Ascending aorta (tissue), 2 donors: Measurements from ENCODE around the gene CXADR. TPM values are rescaled to one million over a fixed set of nuclear protein-coding genes. Genes with fewer than 3 reads are reported as not detected.

ENCODE experiments used
- DNase-seq, 2 donors: peaks; one replicate each; pipeline ENCODE4 v3.0.0-alpha.2; 2019; ENCODE audit warnings: low spot score in 2 of 2
- H3K27ac ChIP-seq, 2 donors: fragments of 200-600 bp; sonication (generic); one replicate each; pipeline ENCODE4 v1.5.1; 2016 to 2017; ENCODE audit warnings: mild to moderate bottlenecking in 1 of 2
- H3K27me3 ChIP-seq: fragments of 200-600 bp; sonication (generic); one replicate; pipeline ENCODE4 v1.5.1; 2017
- H3K36me3 ChIP-seq, 2 donors: fragments of 200-600 bp; sonication (generic); one replicate each; pipeline ENCODE4 v1.5.1; 2016
- H3K4me1 ChIP-seq, 2 donors: fragments of 200-600 bp; sonication (generic); one replicate each; pipeline ENCODE4 v1.5.1; 2016 to 2017; ENCODE audit warnings: mild to moderate bottlenecking in 1 of 2
- H3K4me3 ChIP-seq, 2 donors: fragments of 200-600 bp; sonication (generic); one replicate each; pipeline ENCODE4 v1.5.1; 2016 to 2017; ENCODE audit warnings: mild to moderate bottlenecking in 1 of 2
- H3K9me3 ChIP-seq, 2 donors: fragments of 200-600 bp; sonication (generic); one replicate each; pipeline ENCODE4 v1.5.1; 2016
- intact Hi-C: fragments of 100-400 bp; cut with DNase I; formaldehyde crosslinking; loops from one replicate; pipeline ENCODE4 v1.15.1; 2023
- total RNA-seq: library from RNA; depleted of rRNA; stranded (reverse); fragments of >200 nt; gene quantifications from one replicate; pipeline ENCODE4 v1.1.0, GENCODE V29; 2016
- TF ChIP-seq, protein P1 (sequence below), 3 experiments: fragments of 200-600 bp in 2 of 3; fragments of 450-650 bp in 1 of 3; sonication (generic) in 2 of 3; IDR thresholded peaks; one replicate each; pipeline ENCODE4 v1.5.1; 2016 to 2019; ENCODE audit warnings: antibody characterized with exemption in 3 of 3, mild to moderate bottlenecking in 1 of 3, moderate library complexity in 1 of 3

Gene CXADR
- total RNA-seq, 1 donor from 2014 or later, result 0.32 TPM

DNA sequence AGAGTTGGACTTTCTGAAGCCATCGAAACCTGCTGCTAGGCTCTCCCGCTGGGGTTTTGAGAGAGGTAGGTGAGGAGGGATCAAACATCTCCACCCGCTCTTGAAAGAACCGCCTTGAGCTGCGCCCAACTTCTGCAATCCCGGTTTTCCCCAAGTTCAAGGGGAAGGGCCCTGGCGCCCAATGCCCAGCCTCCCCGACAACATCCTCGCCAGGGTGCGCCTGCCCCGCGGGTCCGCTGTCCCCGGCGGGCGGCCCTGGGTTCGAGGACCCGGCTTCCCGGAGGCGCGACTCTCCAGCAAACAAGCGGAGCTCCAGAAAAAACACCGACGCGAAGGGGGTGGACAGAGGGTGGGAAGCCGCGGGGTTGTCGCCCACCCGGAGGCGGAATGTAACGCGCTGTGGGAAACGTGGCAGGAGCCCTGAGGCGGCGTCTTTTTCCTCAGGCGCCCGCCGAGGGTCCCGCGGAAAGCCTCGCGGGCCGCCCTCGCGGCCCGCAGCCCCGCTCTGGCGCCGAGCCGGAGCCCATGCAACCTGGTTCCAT, 99.3 kb downstream of the CXADR start:
- TF ChIP-seq, protein P1, sequence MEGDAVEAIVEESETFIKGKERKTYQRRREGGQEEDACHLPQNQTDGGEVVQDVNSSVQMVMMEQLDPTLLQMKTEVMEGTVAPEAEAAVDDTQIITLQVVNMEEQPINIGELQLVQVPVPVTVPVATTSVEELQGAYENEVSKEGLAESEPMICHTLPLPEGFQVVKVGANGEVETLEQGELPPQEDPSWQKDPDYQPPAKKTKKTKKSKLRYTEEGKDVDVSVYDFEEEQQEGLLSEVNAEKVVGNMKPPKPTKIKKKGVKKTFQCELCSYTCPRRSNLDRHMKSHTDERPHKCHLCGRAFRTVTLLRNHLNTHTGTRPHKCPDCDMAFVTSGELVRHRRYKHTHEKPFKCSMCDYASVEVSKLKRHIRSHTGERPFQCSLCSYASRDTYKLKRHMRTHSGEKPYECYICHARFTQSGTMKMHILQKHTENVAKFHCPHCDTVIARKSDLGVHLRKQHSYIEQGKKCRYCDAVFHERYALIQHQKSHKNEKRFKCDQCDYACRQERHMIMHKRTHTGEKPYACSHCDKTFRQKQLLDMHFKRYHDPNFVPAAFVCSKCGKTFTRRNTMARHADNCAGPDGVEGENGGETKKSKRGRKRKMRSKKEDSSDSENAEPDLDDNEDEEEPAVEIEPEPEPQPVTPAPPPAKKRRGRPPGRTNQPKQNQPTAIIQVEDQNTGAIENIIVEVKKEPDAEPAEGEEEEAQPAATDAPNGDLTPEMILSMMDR (IDR thresholded peaks at IDR 0.05), result no peak
- Histone ChIP-seq H3K27ac (peak overlapping the region; percentile 89 to 96), H3K27me3 (no peaks in the 10 kb centered on the region), H3K9me3 (no peaks in the 10 kb centered on the region), H3K4me3 (peak overlapping the region; percentile 82 to 93), H3K36me3 (peaks cover 0 to 12% of the 10 kb centered on the region in 2 donors), H3K4me1 (peaks cover 0 to 7% of the 10 kb centered on the region in 2 donors)
- intact Hi-C loops, result loop anchor here (5.0 kb wide), 2 partner anchors 160 to 1885 kb away; partner anchors contain the start of gene USP25
- DNase-seq, result peak in 1 of 2 donors; percentile 77

DNA sequence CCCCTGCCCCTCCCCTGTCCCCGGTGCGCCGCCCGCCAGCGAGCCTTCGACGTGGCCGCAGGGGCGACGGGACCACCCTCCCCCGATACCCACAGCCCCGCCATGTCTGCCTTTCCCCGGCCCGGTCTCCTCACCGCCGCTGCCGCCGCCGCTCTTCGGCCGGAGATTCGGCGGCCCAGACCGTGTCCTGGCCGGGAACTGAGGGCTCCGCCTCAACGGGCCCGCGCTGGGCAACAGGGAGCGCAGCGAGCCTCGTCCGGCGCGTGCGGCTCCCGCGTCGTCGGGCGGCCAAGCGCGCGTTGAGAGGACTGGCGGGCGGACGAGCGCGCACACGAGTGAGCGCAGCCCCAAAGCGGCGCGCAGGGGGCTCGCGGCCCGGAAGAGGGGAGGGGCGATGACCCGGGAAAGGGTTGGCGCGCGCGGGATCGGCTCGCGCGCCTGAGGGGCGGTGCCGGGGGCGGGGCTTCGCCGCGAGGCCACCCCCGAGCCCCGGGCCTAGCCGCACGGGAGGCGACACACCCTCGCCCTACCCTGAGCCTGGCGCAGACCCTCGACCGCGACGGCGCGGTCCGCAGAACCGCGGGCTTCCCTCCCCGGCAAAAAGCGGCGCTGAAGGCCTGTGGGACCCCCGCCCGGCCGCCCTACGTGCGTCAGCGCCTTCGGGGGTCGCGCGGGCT, 99.9 kb downstream of the CXADR start, which contains the start of gene BTG3:
TSS of gene BTG3 (minus strand) at position 337 of the 677 bp plus-strand sequence. CDS start 3,757 bp downstream, outside the sequence.
- Histone ChIP-seq H3K4me3 (peak within 1 kb of the TSS; percentile 82 to 93), H3K27ac (peak within 1 kb of the TSS; percentile 89 to 96), H3K36me3 (peaks cover 0 to 8% of the 10 kb centered on the region in 2 donors), H3K27me3 (no peaks in the 10 kb centered on the region), H3K9me3 (no peaks in the 10 kb centered on the region), H3K4me1 (peaks cover 0 to 7% of the 10 kb centered on the region in 2 donors)
- peak in 1 of 2 donors; percentile 86 for DNase-seq
- intact Hi-C loops, result loop anchor here (5.0 kb wide), 2 partner anchors 160 to 1885 kb away; partner anchors contain the start of gene USP25
- TF ChIP-seq, protein P1 (IDR thresholded peaks at IDR 0.05), result no peak

DNA sequence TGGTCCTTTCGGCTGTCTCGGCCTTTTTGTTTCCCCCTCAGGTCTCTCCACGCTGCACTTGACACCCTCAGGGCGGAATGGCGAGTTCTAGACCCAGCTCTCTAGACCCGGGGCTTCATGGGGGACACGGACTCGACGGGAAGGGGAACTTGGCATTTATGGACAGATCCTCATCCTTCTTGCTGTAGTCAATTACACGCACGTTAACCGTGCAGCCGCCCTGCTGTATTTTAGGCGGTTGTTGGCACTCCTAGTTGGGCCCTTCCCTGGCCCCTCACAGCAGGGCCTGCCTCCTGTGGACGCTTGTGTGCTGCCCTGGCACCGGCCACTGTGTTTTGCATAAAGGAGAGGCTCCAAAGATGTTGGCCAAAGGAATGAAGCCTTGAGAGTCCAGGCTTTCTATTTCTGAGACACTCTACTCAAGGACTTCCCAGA, 100.4 kb downstream of the CXADR start:
- TF ChIP-seq, protein P1 (IDR thresholded peaks at IDR 0.05), result no peak

DNA sequence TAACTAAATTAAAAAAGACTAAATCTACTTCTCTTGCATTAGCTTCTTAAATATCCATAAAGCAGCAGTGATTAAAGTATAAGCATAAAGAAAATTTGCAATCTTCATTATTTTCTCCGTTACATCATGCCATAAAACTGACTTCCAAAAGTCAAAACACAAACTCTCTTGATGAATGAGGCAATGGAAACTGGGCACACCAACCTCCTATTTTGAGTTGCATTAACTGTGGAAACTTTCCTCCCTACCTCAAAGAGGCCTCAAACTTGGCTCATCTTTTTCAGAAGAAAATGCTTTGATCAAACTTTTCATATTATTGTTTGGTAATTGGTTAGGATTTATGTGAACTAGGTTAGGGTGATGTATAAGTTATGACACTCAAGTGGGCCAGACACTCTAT, 104.0 kb downstream of the CXADR start:
- no peaks in the 10 kb centered on the region for H3K4me1 ChIP-seq
- no peak overlapping the region for H3K4me3 ChIP-seq
- no peak overlapping the region for H3K27ac ChIP-seq
- no peaks in the 10 kb centered on the region for H3K36me3 ChIP-seq
- H3K9me3 ChIP-seq, result no peaks in the 10 kb centered on the region
- TF ChIP-seq, protein P1 (IDR thresholded peaks at IDR 0.05), result no peak
- DNase-seq, result no peak
- intact Hi-C loops, result no loop called here
- H3K27me3 ChIP-seq, result no peaks in the 10 kb centered on the region

More for the DNA sequence above, 100.4 kb downstream of the CXADR start:
- Histone ChIP-seq H3K36me3 (peaks cover 0 to 2% of the 10 kb centered on the region in 2 donors), H3K4me1 (peaks cover 0 to 7% of the 10 kb centered on the region in 2 donors), H3K9me3 (no peaks in the 10 kb centered on the region), H3K4me3 (peak overlapping the region; percentile 82 to 93), H3K27me3 (no peaks in the 10 kb centered on the region), H3K27ac (peak overlapping the region; percentile 89 to 96)
- DNase-seq, result peak in 1 of 2 donors; percentile 73
- intact Hi-C loops, result loop anchor here (5.0 kb wide), 2 partner anchors 161 to 1886 kb away; partner anchors contain the start of gene USP25

DNA sequence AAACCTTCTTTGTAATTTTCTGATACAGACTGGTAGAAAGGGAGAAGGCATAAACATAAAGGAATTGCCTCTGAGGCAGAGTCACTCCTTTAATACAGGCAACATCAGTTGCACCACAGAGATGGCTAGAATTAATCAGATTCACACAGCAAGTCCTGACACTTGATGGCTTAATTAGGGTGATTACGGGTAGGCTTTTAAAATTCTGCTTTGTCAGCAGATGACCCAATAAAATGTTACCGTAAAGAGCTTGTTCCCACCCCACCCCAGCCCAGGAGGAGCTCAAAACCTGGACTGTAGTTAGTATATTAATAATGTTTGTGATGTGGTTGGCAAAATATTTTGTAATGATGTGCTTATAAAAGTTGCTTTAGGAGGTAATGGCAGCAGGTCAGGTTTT, 109.2 kb downstream of the CXADR start:
- no peak overlapping the region for H3K4me3 ChIP-seq
- DNase-seq, result no peak
- TF ChIP-seq, protein P1 (IDR thresholded peaks at IDR 0.05), result no peak
- no peaks in the 10 kb centered on the region for H3K36me3 ChIP-seq
- H3K4me1 ChIP-seq, result no peaks in the 10 kb centered on the region
- intact Hi-C loops, result no loop called here
- H3K27me3 ChIP-seq, result no peaks in the 10 kb centered on the region
- no peaks in the 10 kb centered on the region for H3K9me3 ChIP-seq
- no peak overlapping the region for H3K27ac ChIP-seq
